Large intestine (tissue), 3 donors: ENCODE data around the gene STK35. TPM values are rescaled to one million over a fixed set of nuclear protein-coding genes. Genes with fewer than 3 reads are reported as not detected.

Experiments used
- DNase-seq, 2 donors: peaks; one replicate each; pipeline versions ENCODE4 v3.0.0 to v3.0.0-alpha.2; 2013
- H3K27ac ChIP-seq: one replicate; pipeline ENCODE4 v1.5.1; 2013; ENCODE audit warnings: low read length
- H3K27me3 ChIP-seq: 2 replicates; pipeline ENCODE4 v1.6.1; 2013; ENCODE audit warnings: low read length; ENCODE audit not compliant: control insufficient read depth, insufficient read depth
- H3K36me3 ChIP-seq: 2 replicates; pipeline ENCODE4 v1.6.1; 2013; ENCODE audit warnings: low read length; ENCODE audit not compliant: control insufficient read depth, insufficient read depth
- H3K4me1 ChIP-seq: one replicate; pipeline ENCODE4 v1.6.1; 2013; ENCODE audit warnings: low read length; ENCODE audit not compliant: control insufficient read depth, insufficient read depth
- H3K4me3 ChIP-seq: one replicate; pipeline ENCODE4 v1.5.1; 2013; ENCODE audit warnings: low read length
- H3K9me3 ChIP-seq: one replicate; pipeline ENCODE4 v1.6.1; 2013; ENCODE audit warnings: mild to moderate bottlenecking, low read depth, low read length, moderate library complexity; ENCODE audit not compliant: control insufficient read depth
- WGBS: methylation state at CpG from one replicate; pipeline ENCODE4 v1.1.5; 2013; ENCODE audit warnings: low lambda C conversion rate; ENCODE audit not compliant: insufficient coverage; 5-methylcytosine and 5-hydroxymethylcytosine counted together
- polyA plus RNA-seq: library from polyadenylated mRNA; unstranded; fragments of 120-200 nt; gene quantifications from one replicate; pipeline ENCODE4 v1.2.1, GENCODE V29; 2013

Gene STK35
- polyA plus RNA-seq, 1 donor = 16.0 TPM

GRCh38 chr20:2104236-2104635 is 2.6 kb downstream of the STK35 start:
- peaks cover 29% of the 10 kb centered on the region for H3K36me3 ChIP-seq
- WGBS = 60% methylated on average over 1 of the region's 8 CpGs
- no peaks in the 10 kb centered on the region for H3K9me3 ChIP-seq
- H3K4me3 ChIP-seq = peak overlapping the region; percentile 82
- no peaks in the 10 kb centered on the region for H3K27me3 ChIP-seq
- peak overlapping the region; percentile 95 for H3K27ac ChIP-seq
- H3K4me1 ChIP-seq = peaks cover 20% of the 10 kb centered on the region
- DNase-seq = no peak

- H3K27ac ChIP-seq = no peak overlapping the region
- DNase-seq = no peak
- H3K4me1 ChIP-seq = peaks cover 23% of the 10 kb centered on the region
- H3K4me3 ChIP-seq = no peak overlapping the region
- peaks cover 40% of the 10 kb centered on the region for H3K36me3 ChIP-seq
- WGBS = no CpG with 5 or more reads among the region's 3 CpGs
- no peaks in the 10 kb centered on the region for H3K27me3 ChIP-seq
- no peaks in the 10 kb centered on the region for H3K9me3 ChIP-seq
Measured at GRCh38 chr20:2108498-2108897, 6.9 kb downstream of the STK35 start.

GRCh38 chr20:2108987-2109386 is 7.4 kb downstream of the STK35 start:
- H3K4me3 ChIP-seq = no peak overlapping the region
- no peak overlapping the region for H3K27ac ChIP-seq
- H3K9me3 ChIP-seq = no peaks in the 10 kb centered on the region
- H3K4me1 ChIP-seq = peaks cover 23% of the 10 kb centered on the region
- H3K27me3 ChIP-seq = no peaks in the 10 kb centered on the region
- WGBS = no CpG with 5 or more reads among the region's 4 CpGs
- no peak for DNase-seq
- peaks cover 43% of the 10 kb centered on the region for H3K36me3 ChIP-seq

DNA sequence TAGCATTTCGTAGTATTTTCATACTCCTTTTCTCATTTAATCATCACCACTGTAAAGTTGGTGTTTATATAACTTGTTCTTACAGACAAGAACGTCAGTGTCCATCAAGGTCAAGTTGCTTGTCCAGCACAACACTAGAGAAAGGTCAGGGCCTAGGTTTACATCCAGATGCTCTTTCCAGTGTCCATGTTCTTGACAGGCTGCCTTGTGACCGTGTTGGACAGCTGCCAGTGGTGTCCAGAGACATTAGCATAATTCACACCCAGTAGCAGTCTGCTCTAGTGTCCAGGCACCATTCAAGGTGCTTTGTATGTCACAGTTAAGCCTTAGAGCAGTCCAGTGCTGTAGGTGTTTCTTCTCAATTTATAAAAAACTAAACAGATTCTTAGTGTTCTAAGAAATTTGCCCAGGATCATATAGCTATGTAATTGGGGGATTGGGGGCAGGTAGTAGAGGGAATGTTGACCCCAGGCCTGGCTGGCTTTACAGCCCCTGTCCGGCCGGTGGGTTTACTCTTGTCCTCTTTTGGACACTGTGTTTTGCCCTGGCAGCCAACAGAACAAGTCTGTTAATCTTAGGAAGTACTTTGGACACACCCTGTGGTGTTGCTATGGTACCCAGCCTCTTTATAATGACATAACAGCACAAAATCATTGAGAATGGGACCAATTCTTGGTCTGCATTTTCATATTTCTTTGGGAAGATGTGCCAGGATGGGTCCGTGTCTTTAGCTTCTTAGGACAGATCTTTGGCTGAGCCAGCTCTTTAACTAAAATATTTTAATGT is 8.0 kb downstream of the STK35 start:
- Histone ChIP-seq H3K9me3 (no peaks in the 10 kb centered on the region), H3K27ac (no peak overlapping the region), H3K36me3 (peaks cover 45% of the 10 kb centered on the region), H3K4me3 (no peak overlapping the region), H3K27me3 (no peaks in the 10 kb centered on the region), H3K4me1 (peaks cover 19% of the 10 kb centered on the region)
- WGBS = 80% methylated on average over 1 of the region's 6 CpGs
- peak in 1 of 2 donors; percentile 37 for DNase-seq

- H3K36me3 ChIP-seq = peaks cover 44% of the 10 kb centered on the region
- H3K4me1 ChIP-seq = peaks cover 10% of the 10 kb centered on the region
- no CpG with 5 or more reads among the region's 4 CpGs for WGBS
- H3K27ac ChIP-seq = no peak overlapping the region
- no peak overlapping the region for H3K4me3 ChIP-seq
- no peaks in the 10 kb centered on the region for H3K9me3 ChIP-seq
- no peak for DNase-seq
- no peaks in the 10 kb centered on the region for H3K27me3 ChIP-seq
Measured at GRCh38 chr20:2112910-2113309, 11.3 kb downstream of the STK35 start.

GRCh38 chr20:2114127-2114959 is 12.7 kb downstream of the STK35 start:
- H3K9me3 ChIP-seq = no peaks in the 10 kb centered on the region
- no CpG with 5 or more reads among the region's 9 CpGs for WGBS
- no peaks in the 10 kb centered on the region for H3K27me3 ChIP-seq
- peaks cover 40% of the 10 kb centered on the region for H3K36me3 ChIP-seq
- peaks cover 5% of the 10 kb centered on the region for H3K4me1 ChIP-seq
- H3K4me3 ChIP-seq = no peak overlapping the region
- no peak overlapping the region for H3K27ac ChIP-seq
- no peak for DNase-seq

- H3K9me3 ChIP-seq = no peaks in the 10 kb centered on the region
- H3K4me3 ChIP-seq = no peak overlapping the region
- H3K36me3 ChIP-seq = peaks cover 44% of the 10 kb centered on the region
- H3K4me1 ChIP-seq = no peaks in the 10 kb centered on the region
- no peak overlapping the region for H3K27ac ChIP-seq
- WGBS = no CpG with 5 or more reads among the region's 2 CpGs
- DNase-seq = peak; percentile 45 to 51
- H3K27me3 ChIP-seq = no peaks in the 10 kb centered on the region
Measured at GRCh38 chr20:2114990-2115681, 13.5 kb downstream of the STK35 start.

GRCh38 chr20:2116170-2116940 is 14.7 kb downstream of the STK35 start:
- Histone ChIP-seq H3K36me3 (peaks cover 44% of the 10 kb centered on the region), H3K4me3 (no peak overlapping the region), H3K9me3 (no peaks in the 10 kb centered on the region), H3K27me3 (no peaks in the 10 kb centered on the region), H3K27ac (no peak overlapping the region), H3K4me1 (no peaks in the 10 kb centered on the region)
- no CpG with 5 or more reads among the region's 9 CpGs for WGBS
- no peak for DNase-seq

DNA sequence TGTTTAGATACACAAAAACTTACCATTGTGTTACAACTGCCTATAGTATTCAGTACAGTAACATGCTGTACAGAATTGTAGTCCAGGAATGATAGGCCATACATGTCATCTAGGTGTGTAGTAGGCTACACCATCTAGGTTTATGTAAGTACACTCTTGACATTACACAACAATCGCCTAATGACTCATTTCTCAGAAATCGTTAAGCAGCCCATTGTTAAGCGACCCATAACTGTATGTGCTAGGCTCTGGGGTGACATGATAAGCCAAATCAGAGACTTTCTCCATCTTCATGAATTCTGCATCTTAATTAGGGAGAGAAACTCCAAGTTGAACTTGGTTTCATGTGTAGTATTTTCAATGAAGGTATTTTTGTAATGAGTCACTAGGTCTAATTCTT is 17.2 kb downstream of the STK35 start:
- no peak overlapping the region for H3K27ac ChIP-seq
- no peak for DNase-seq
- no peaks in the 10 kb centered on the region for H3K27me3 ChIP-seq
- H3K4me3 ChIP-seq = no peak overlapping the region
- no CpG with 5 or more reads among the region's 3 CpGs for WGBS
- H3K9me3 ChIP-seq = no peaks in the 10 kb centered on the region
- H3K36me3 ChIP-seq = peaks cover 34% of the 10 kb centered on the region
- H3K4me1 ChIP-seq = no peaks in the 10 kb centered on the region

- WGBS = no CpG with 5 or more reads among the region's 6 CpGs
- no peaks in the 10 kb centered on the region for H3K4me1 ChIP-seq
- H3K27ac ChIP-seq = no peak overlapping the region
- H3K36me3 ChIP-seq = peaks cover 27% of the 10 kb centered on the region
- no peaks in the 10 kb centered on the region for H3K9me3 ChIP-seq
- no peak overlapping the region for H3K4me3 ChIP-seq
- peak in 1 of 2 donors; percentile 28 for DNase-seq
- no peaks in the 10 kb centered on the region for H3K27me3 ChIP-seq
Measured at GRCh38 chr20:2122936-2123335, 21.3 kb downstream of the STK35 start.
